Measurements from ENCODE around the gene APOF.

GRCh38 chr12:56408799-56409417, 46.3 kb upstream of the APOF start:
- TF ChIP-seq, protein P1, sequence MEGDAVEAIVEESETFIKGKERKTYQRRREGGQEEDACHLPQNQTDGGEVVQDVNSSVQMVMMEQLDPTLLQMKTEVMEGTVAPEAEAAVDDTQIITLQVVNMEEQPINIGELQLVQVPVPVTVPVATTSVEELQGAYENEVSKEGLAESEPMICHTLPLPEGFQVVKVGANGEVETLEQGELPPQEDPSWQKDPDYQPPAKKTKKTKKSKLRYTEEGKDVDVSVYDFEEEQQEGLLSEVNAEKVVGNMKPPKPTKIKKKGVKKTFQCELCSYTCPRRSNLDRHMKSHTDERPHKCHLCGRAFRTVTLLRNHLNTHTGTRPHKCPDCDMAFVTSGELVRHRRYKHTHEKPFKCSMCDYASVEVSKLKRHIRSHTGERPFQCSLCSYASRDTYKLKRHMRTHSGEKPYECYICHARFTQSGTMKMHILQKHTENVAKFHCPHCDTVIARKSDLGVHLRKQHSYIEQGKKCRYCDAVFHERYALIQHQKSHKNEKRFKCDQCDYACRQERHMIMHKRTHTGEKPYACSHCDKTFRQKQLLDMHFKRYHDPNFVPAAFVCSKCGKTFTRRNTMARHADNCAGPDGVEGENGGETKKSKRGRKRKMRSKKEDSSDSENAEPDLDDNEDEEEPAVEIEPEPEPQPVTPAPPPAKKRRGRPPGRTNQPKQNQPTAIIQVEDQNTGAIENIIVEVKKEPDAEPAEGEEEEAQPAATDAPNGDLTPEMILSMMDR (IDR thresholded peaks at IDR 0.05 in 4 of 5, conservative IDR thresholded peaks at IDR 0.05 in 1 of 5), result no peak
- no peak for TF ChIP-seq POLR2A (IDR thresholded peaks at IDR 0.05)

Measured in gastrocnemius medialis (tissue), 4 donors.